GM23338 (cell line): ENCODE results near the gene CCDC82. TPM values are rescaled to one million over a fixed set of nuclear protein-coding genes. Genes with fewer than 3 reads are reported as not detected.

Experiments used
- ATAC-seq: fragments of 200-7000 bp; cut with Tn5 transposase; 3 replicates; pipeline ENCODE4 v1.9.1; 2020
- DNase-seq: peaks from one replicate; pipeline ENCODE4 v3.0.0-alpha.2; 2015; ENCODE audit warnings: low spot score
- H2AFZ ChIP-seq: fragments of 200-600 bp; sonication (generic); 2 replicates; pipeline ENCODE4 v1.8.0; 2016; ENCODE audit warnings: antibody characterized with exemption, mild to moderate bottlenecking, moderate library complexity
- H3F3A ChIP-seq: fragments of 200-600 bp; sonication (generic); replicated peaks from 2 replicates; pipeline ENCODE4 v1.8.0; 2017; ENCODE audit warnings: antibody characterized with exemption, mixed run types, low read depth
- H3K27ac ChIP-seq: fragments of 200-600 bp; sonication (generic); 2 replicates; pipeline ENCODE4 v1.6.1; 2016; ENCODE audit warnings: low read depth
- H3K27me3 ChIP-seq: fragments of 200-600 bp; sonication (generic); 2 replicates; pipeline ENCODE4 v1.8.0; 2016; ENCODE audit warnings: mild to moderate bottlenecking, mixed run types, moderate library complexity; ENCODE audit not compliant: insufficient read depth
- H3K36me3 ChIP-seq: fragments of 200-600 bp; sonication (generic); 2 replicates; pipeline ENCODE4 v1.8.0; 2016; ENCODE audit warnings: mild to moderate bottlenecking; ENCODE audit not compliant: insufficient read depth
- H3K4me1 ChIP-seq: fragments of 200-600 bp; sonication (generic); 2 replicates; pipeline ENCODE4 v1.8.0; 2016; ENCODE audit warnings: mild to moderate bottlenecking, moderate library complexity; ENCODE audit not compliant: insufficient read depth
- H3K4me2 ChIP-seq: fragments of 200-600 bp; sonication (generic); 2 replicates; pipeline ENCODE4 v1.7.1; 2017; ENCODE audit warnings: mixed run types
- H3K4me3 ChIP-seq: fragments of 200-600 bp; sonication (generic); 2 replicates; pipeline ENCODE4 v1.6.1; 2016; ENCODE audit warnings: mixed run types
- H3K79me2 ChIP-seq: fragments of 200-600 bp; sonication (generic); replicated peaks from 2 replicates; pipeline ENCODE4 v1.8.0; 2017; ENCODE audit warnings: mild to moderate bottlenecking; ENCODE audit not compliant: insufficient read depth
- H3K9me2 ChIP-seq: fragments of 200-600 bp; sonication (generic); 2 replicates; pipeline ENCODE4 v1.8.0; 2017; ENCODE audit not compliant: insufficient read depth
- H4K20me1 ChIP-seq: fragments of 200-600 bp; sonication (generic); replicated peaks from 2 replicates; pipeline ENCODE4 v1.8.0; 2017; ENCODE audit warnings: mild to moderate bottlenecking; ENCODE audit not compliant: insufficient read depth
- H3K27ac Mint-ChIP-seq: 2 replicates; pipeline ENCODE4 v1.8.0; 2020; ENCODE audit warnings: inconsistent platforms, mild to moderate bottlenecking, moderate library complexity, mixed read lengths
- H3K27me3 Mint-ChIP-seq: 3 replicates; pipeline ENCODE4 v1.8.0; 2022; ENCODE audit warnings: low read depth, mild to moderate bottlenecking, moderate library complexity, mixed read lengths, inconsistent platforms; ENCODE audit not compliant: insufficient read depth, poor library complexity
- H3K36me3 Mint-ChIP-seq: 3 replicates; pipeline ENCODE4 v1.8.0; 2021; ENCODE audit warnings: low read depth, mild to moderate bottlenecking, inconsistent platforms, moderate library complexity, mixed read lengths
- H3K4me1 Mint-ChIP-seq: 3 replicates; pipeline ENCODE4 v1.8.0; 2020; ENCODE audit warnings: mild to moderate bottlenecking, inconsistent platforms, mixed read lengths
- H3K4me3 Mint-ChIP-seq: 3 replicates; pipeline ENCODE4 v1.8.0; 2021; ENCODE audit warnings: moderate library complexity, mild to moderate bottlenecking, inconsistent platforms, mixed read lengths
- H3K9me3 Mint-ChIP-seq: 3 replicates; pipeline ENCODE4 v1.8.0; 2020; ENCODE audit warnings: moderate library complexity, mild to moderate bottlenecking, inconsistent platforms, mixed read lengths
- CREB1 ChIP-seq: fragments of 250-450 bp; sonication (Bioruptor Pico); IDR thresholded peaks from 2 replicates; pipeline ENCODE4 v1.5.0; 2020; ENCODE audit warnings: low read depth, mild to moderate bottlenecking, moderate library complexity
- EZH2 ChIP-seq: fragments of 200-600 bp; sonication (generic); IDR thresholded peaks from one replicate; pipeline ENCODE4 v1.8.0; 2017; ENCODE audit warnings: antibody characterized with exemption, mild to moderate bottlenecking, low read depth; ENCODE audit not compliant: unreplicated experiment
- EZH2phosphoT487 ChIP-seq: fragments of 200-600 bp; sonication (generic); IDR thresholded peaks from one replicate; pipeline ENCODE4 v1.8.1; 2018; ENCODE audit warnings: antibody characterized with exemption; ENCODE audit not compliant: unreplicated experiment
- JUNB ChIP-seq: IDR thresholded peaks from one replicate; pipeline ENCODE4 v1.6.1; 2016; ENCODE audit warnings: antibody characterized with exemption; ENCODE audit not compliant: unreplicated experiment
- NANOG ChIP-seq: IDR thresholded peaks from 2 replicates; pipeline ENCODE4 v1.6.1; 2016; ENCODE audit warnings: antibody characterized with exemption, borderline replicate concordance
- POLR2AphosphoS5 ChIP-seq: IDR thresholded peaks from 2 replicates; pipeline ENCODE4 v1.6.1; 2016; ENCODE audit warnings: antibody characterized with exemption, low read depth
- STAT1 ChIP-seq: IDR thresholded peaks from one replicate; pipeline ENCODE4 v1.6.1; 2016; ENCODE audit warnings: antibody characterized with exemption; ENCODE audit not compliant: unreplicated experiment
- ZNF114 ChIP-seq: fragments of 250-450 bp; sonication (Bioruptor Pico); IDR thresholded peaks from 2 replicates; pipeline ENCODE4 v1.5.0; 2020; ENCODE audit warnings: mild to moderate bottlenecking, moderate library complexity
- ZNF331 ChIP-seq: fragments of 250-450 bp; sonication (Bioruptor Pico); IDR thresholded peaks from 2 replicates; pipeline ENCODE4 v1.5.0; 2020; ENCODE audit warnings: low read depth, mild to moderate bottlenecking, moderate library complexity
- polyA plus RNA-seq: library from polyadenylated mRNA; unstranded; fragments of >200 nt; fragmentation: Nextera tagmentation; extraction: Ambion mirVana; gene quantifications from 2 replicates; pipeline ENCODE4 v1.2.1, GENCODE V29; 2016
- total RNA-seq: library from RNA; depleted of rRNA; stranded (reverse); fragments of >200 nt; shearing (Covaris generic); gene quantifications from 2 replicates; pipeline ENCODE4 v1.2.3, GENCODE V29; 2014
- TF ChIP-seq, protein P1 (sequence below): fragments of 250-450 bp; sonication (Bioruptor Pico); IDR thresholded peaks from 2 replicates; pipeline ENCODE4 v1.5.0; 2020; ENCODE audit warnings: mild to moderate bottlenecking, moderate library complexity
- TF ChIP-seq, protein P2 (sequence below), 2 experiments: fragments of 200-600 bp in 1 of 2; sonication (generic) in 1 of 2; conservative IDR thresholded peaks; 2 replicates each; pipeline versions ENCODE4 v1.5.1 to v1.6.1; 2016 to 2017; ENCODE audit warnings: antibody characterized with exemption in 2 of 2, low read depth in 2 of 2, mild to moderate bottlenecking in 2 of 2, moderate library complexity in 1 of 2
- TF ChIP-seq, protein P3 (sequence below): IDR thresholded peaks from 2 replicates; pipeline ENCODE4 v1.6.1; 2016; ENCODE audit warnings: antibody characterized with exemption
- TF ChIP-seq, protein P4 (sequence below): IDR thresholded peaks from one replicate; pipeline ENCODE4 v1.6.1; 2018; ENCODE audit warnings: antibody characterized with exemption; ENCODE audit not compliant: unreplicated experiment

CCDC82 gene
- total and polyA plus RNA-seq, 2 experiments from 2014 or later = 15.7 to 45.8 TPM

DNA sequence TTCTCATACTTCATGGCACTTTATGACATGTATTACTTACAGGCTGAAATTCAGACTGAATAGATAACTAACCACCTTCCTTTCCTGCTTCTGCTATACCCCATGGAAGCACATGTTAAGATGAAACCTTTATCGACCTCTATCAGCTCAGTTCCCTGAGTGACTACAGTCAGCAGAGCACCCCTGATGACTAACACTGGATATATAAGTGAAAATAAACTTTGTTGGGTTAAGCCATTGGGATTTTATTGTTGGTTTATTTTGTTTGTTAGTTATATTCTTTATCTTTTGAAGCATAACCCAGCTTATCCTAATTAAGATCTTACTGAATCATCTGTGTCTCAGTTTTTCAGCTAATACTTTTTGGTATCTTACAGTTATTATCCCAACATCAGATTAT lies 23.7 kb downstream of the CCDC82 start:
- Histone ChIP-seq H3K4me3 (no peak overlapping the region), H3K27me3 (no peaks in the 10 kb centered on the region), H3F3A (no peaks in the 10 kb centered on the region), H3K4me1 (no peaks in the 10 kb centered on the region), H3K79me2 (no peaks in the 10 kb centered on the region), H4K20me1 (no peaks in the 10 kb centered on the region), H2AFZ (no peak overlapping the region), H3K36me3 (no peaks in the 10 kb centered on the region), H3K9me2 (peaks cover 6% of the 10 kb centered on the region; the same call in 1 of the 2 replicates), H3K27ac (no peak overlapping the region), H3K4me2 (no peak overlapping the region)
- no peaks in the 10 kb centered on the region for H3K27me3 Mint-ChIP-seq
- peaks cover 4% of the 10 kb centered on the region; the same call in 2 of the 3 replicates for H3K9me3 Mint-ChIP-seq
- H3K4me1 Mint-ChIP-seq = no peaks in the 10 kb centered on the region
- peaks cover 22% of the 10 kb centered on the region for H3K36me3 Mint-ChIP-seq
- DNase-seq = no peak
- no peak overlapping the region for H3K27ac Mint-ChIP-seq
- H3K4me3 Mint-ChIP-seq = no peak overlapping the region
- TF ChIP-seq, protein P1, sequence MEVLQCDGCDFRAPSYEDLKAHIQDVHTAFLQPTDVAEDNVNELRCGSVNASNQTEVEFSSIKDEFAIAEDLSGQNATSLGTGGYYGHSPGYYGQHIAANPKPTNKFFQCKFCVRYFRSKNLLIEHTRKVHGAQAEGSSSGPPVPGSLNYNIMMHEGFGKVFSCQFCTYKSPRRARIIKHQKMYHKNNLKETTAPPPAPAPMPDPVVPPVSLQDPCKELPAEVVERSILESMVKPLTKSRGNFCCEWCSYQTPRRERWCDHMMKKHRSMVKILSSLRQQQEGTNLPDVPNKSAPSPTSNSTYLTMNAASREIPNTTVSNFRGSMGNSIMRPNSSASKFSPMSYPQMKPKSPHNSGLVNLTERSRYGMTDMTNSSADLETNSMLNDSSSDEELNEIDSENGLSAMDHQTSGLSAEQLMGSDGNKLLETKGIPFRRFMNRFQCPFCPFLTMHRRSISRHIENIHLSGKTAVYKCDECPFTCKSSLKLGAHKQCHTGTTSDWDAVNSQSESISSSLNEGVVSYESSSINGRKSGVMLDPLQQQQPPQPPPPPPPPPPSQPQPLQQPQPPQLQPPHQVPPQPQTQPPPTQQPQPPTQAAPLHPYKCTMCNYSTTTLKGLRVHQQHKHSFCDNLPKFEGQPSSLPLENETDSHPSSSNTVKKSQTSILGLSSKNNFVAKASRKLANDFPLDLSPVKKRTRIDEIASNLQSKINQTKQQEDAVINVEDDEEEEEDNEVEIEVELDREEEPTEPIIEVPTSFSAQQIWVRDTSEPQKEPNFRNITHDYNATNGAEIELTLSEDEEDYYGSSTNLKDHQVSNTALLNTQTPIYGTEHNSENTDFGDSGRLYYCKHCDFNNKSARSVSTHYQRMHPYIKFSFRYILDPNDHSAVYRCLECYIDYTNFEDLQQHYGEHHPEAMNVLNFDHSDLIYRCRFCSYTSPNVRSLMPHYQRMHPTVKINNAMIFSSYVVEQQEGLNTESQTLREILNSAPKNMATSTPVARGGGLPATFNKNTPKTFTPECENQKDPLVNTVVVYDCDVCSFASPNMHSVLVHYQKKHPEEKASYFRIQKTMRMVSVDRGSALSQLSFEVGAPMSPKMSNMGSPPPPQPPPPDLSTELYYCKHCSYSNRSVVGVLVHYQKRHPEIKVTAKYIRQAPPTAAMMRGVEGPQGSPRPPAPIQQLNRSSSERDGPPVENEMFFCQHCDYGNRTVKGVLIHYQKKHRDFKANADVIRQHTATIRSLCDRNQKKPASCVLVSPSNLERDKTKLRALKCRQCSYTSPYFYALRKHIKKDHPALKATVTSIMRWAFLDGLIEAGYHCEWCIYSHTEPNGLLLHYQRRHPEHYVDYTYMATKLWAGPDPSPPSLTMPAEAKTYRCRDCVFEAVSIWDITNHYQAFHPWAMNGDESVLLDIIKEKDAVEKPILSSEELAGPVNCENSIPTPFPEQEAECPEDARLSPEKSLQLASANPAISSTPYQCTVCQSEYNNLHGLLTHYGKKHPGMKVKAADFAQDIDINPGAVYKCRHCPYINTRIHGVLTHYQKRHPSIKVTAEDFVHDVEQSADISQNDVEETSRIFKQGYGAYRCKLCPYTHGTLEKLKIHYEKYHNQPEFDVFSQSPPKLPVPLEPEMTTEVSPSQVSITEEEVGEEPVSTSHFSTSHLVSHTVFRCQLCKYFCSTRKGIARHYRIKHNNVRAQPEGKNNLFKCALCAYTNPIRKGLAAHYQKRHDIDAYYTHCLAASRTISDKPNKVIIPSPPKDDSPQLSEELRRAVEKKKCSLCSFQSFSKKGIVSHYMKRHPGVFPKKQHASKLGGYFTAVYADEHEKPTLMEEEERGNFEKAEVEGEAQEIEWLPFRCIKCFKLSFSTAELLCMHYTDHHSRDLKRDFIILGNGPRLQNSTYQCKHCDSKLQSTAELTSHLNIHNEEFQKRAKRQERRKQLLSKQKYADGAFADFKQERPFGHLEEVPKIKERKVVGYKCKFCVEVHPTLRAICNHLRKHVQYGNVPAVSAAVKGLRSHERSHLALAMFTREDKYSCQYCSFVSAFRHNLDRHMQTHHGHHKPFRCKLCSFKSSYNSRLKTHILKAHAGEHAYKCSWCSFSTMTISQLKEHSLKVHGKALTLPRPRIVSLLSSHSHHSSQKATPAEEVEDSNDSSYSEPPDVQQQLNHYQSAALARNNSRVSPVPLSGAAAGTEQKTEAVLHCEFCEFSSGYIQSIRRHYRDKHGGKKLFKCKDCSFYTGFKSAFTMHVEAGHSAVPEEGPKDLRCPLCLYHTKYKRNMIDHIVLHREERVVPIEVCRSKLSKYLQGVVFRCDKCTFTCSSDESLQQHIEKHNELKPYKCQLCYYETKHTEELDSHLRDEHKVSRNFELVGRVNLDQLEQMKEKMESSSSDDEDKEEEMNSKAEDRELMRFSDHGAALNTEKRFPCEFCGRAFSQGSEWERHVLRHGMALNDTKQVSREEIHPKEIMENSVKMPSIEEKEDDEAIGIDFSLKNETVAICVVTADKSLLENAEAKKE (CRISPR knock-in tag) = no peak
- TF ChIP-seq EZH2 = no peak
- no peak for TF ChIP-seq ZNF114 (CRISPR knock-in tag)
- TF ChIP-seq, protein P2, sequence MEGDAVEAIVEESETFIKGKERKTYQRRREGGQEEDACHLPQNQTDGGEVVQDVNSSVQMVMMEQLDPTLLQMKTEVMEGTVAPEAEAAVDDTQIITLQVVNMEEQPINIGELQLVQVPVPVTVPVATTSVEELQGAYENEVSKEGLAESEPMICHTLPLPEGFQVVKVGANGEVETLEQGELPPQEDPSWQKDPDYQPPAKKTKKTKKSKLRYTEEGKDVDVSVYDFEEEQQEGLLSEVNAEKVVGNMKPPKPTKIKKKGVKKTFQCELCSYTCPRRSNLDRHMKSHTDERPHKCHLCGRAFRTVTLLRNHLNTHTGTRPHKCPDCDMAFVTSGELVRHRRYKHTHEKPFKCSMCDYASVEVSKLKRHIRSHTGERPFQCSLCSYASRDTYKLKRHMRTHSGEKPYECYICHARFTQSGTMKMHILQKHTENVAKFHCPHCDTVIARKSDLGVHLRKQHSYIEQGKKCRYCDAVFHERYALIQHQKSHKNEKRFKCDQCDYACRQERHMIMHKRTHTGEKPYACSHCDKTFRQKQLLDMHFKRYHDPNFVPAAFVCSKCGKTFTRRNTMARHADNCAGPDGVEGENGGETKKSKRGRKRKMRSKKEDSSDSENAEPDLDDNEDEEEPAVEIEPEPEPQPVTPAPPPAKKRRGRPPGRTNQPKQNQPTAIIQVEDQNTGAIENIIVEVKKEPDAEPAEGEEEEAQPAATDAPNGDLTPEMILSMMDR (conservative IDR thresholded peaks at IDR 0.05; ENCODE audit: low read depth in 2 of 2) = no peak
- TF ChIP-seq NANOG = no peak
- no peak for TF ChIP-seq JUNB
- TF ChIP-seq POLR2AphosphoS5 = no peak
- no peak for TF ChIP-seq STAT1
- no peak for TF ChIP-seq ZNF331 (CRISPR knock-in tag)
- no peak for TF ChIP-seq EZH2phosphoT487
- TF ChIP-seq, protein P3, sequence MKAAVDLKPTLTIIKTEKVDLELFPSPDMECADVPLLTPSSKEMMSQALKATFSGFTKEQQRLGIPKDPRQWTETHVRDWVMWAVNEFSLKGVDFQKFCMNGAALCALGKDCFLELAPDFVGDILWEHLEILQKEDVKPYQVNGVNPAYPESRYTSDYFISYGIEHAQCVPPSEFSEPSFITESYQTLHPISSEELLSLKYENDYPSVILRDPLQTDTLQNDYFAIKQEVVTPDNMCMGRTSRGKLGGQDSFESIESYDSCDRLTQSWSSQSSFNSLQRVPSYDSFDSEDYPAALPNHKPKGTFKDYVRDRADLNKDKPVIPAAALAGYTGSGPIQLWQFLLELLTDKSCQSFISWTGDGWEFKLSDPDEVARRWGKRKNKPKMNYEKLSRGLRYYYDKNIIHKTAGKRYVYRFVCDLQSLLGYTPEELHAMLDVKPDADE = no peak
- no peak for TF ChIP-seq CREB1 (CRISPR knock-in tag)
- TF ChIP-seq, protein P4, sequence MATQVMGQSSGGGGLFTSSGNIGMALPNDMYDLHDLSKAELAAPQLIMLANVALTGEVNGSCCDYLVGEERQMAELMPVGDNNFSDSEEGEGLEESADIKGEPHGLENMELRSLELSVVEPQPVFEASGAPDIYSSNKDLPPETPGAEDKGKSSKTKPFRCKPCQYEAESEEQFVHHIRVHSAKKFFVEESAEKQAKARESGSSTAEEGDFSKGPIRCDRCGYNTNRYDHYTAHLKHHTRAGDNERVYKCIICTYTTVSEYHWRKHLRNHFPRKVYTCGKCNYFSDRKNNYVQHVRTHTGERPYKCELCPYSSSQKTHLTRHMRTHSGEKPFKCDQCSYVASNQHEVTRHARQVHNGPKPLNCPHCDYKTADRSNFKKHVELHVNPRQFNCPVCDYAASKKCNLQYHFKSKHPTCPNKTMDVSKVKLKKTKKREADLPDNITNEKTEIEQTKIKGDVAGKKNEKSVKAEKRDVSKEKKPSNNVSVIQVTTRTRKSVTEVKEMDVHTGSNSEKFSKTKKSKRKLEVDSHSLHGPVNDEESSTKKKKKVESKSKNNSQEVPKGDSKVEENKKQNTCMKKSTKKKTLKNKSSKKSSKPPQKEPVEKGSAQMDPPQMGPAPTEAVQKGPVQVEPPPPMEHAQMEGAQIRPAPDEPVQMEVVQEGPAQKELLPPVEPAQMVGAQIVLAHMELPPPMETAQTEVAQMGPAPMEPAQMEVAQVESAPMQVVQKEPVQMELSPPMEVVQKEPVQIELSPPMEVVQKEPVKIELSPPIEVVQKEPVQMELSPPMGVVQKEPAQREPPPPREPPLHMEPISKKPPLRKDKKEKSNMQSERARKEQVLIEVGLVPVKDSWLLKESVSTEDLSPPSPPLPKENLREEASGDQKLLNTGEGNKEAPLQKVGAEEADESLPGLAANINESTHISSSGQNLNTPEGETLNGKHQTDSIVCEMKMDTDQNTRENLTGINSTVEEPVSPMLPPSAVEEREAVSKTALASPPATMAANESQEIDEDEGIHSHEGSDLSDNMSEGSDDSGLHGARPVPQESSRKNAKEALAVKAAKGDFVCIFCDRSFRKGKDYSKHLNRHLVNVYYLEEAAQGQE = no peak
- no peak for ATAC-seq
